Activated CD8-positive, alpha-beta memory T cell treated with anti-CD3 and anti-CD28 coated beads, Interleukin-2, amount 50 U/mL, for 24 hours (primary cell): Measurements from ENCODE around the gene JMY.

Source experiments
- DNase-seq: peaks from one replicate; pipeline ENCODE4 v3.0.0-alpha.2; 2020; ENCODE audit errors: extremely low read depth

Gene JMY

GRCh38 chr5:79235634-79236361 lies at the start of gene JMY:
TSS of gene JMY (plus strand) at chr5:79236131. CDS start at chr5:79236651, 520 bp downstream.
- peak; percentile 55 for DNase-seq

- no peak for DNase-seq
Measured at GRCh38 chr5:79186455-79186854, 49.5 kb upstream of the JMY start.

- DNase-seq: no peak
Measured at GRCh38 chr5:79189439-79190234, 46.3 kb upstream of the JMY start.

GRCh38 chr5:79190235-79190529 lies 45.7 kb upstream of the JMY start:
- no peak for DNase-seq

- no peak for DNase-seq
Measured at GRCh38 chr5:79191457-79191856, 44.5 kb upstream of the JMY start.

- DNase-seq: no peak
Measured at GRCh38 chr5:79193643-79194042, 42.3 kb upstream of the JMY start.

- no peak for DNase-seq
Measured at GRCh38 chr5:79200573-79201183, 35.3 kb upstream of the JMY start.

- no peak for DNase-seq
Measured at GRCh38 chr5:79201206-79201605, 34.7 kb upstream of the JMY start.

GRCh38 chr5:79202076-79202475 lies 33.9 kb upstream of the JMY start:
- DNase-seq: no peak

GRCh38 chr5:79205965-79206364 lies 30.0 kb upstream of the JMY start:
- DNase-seq: no peak

- DNase-seq: no peak
Measured at GRCh38 chr5:79206541-79206940, 29.4 kb upstream of the JMY start.

GRCh38 chr5:79209505-79209904 lies 26.4 kb upstream of the JMY start:
- no peak for DNase-seq

- DNase-seq: no peak
Measured at GRCh38 chr5:79224286-79224984, 11.5 kb upstream of the JMY start.

- DNase-seq: no peak
Measured at GRCh38 chr5:79225026-79225425, 10.9 kb upstream of the JMY start.

GRCh38 chr5:79225441-79225840 lies 10.5 kb upstream of the JMY start:
- DNase-seq: no peak

- DNase-seq: no peak
Measured at GRCh38 chr5:79227484-79228025, 8.4 kb upstream of the JMY start.

- no peak for DNase-seq
Measured at GRCh38 chr5:79229357-79230174, 6.4 kb upstream of the JMY start.

- no peak for DNase-seq
Measured at GRCh38 chr5:79235261-79235633, 684 bp upstream of the JMY start.

GRCh38 chr5:79236362-79236969 lies 535 bp downstream of the JMY start:
- no peak for DNase-seq

- no peak for DNase-seq
Measured at GRCh38 chr5:79236970-79237739, 1.2 kb downstream of the JMY start.
